Endodermal cell (in vitro differentiated cells): Measurements from ENCODE around the gene PURB. TPM values are rescaled to one million over a fixed set of nuclear protein-coding genes. Genes with fewer than 3 reads are reported as not detected.

Experiments used
- DNase-seq: peaks from one replicate; pipeline ENCODE4 v3.0.0-alpha.2; 2017
- H3K27ac ChIP-seq: 2 replicates; pipeline ENCODE4 v1.5.1; 2013; ENCODE audit warnings: mild to moderate bottlenecking, low read depth, low read length, moderate library complexity
- H3K27me3 ChIP-seq: 2 replicates; pipeline ENCODE4 v1.6.1; 2013; ENCODE audit warnings: mild to moderate bottlenecking, low read length, moderate library complexity; ENCODE audit not compliant: insufficient read depth, control insufficient read depth, poor library complexity, severe bottlenecking
- H3K36me3 ChIP-seq: 2 replicates; pipeline ENCODE4 v1.7.0; 2013; ENCODE audit warnings: mild to moderate bottlenecking, low read length, moderate library complexity; ENCODE audit not compliant: control insufficient read depth, insufficient read depth
- H3K4me1 ChIP-seq: one replicate; pipeline ENCODE4 v1.7.0; 2013; ENCODE audit warnings: low read length; ENCODE audit not compliant: control insufficient read depth, insufficient read depth
- H3K4me3 ChIP-seq: 2 replicates; pipeline ENCODE4 v1.5.1; 2013; ENCODE audit warnings: mild to moderate bottlenecking, low read length, moderate library complexity
- H3K9ac ChIP-seq: 2 replicates; pipeline ENCODE4 v1.6.1; 2013; ENCODE audit warnings: mild to moderate bottlenecking, low read length, moderate library complexity; ENCODE audit not compliant: poor library complexity, severe bottlenecking; ENCODE audit errors: extremely low read depth
- H3K9me3 ChIP-seq: 2 replicates; pipeline ENCODE4 v1.6.1; 2013; ENCODE audit warnings: mild to moderate bottlenecking, low read length, moderate library complexity; ENCODE audit not compliant: control insufficient read depth
- H3K27ac Mint-ChIP-seq: 2 replicates; pipeline ENCODE4 v1.8.0; 2020; ENCODE audit warnings: mixed read lengths
- H3K27me3 Mint-ChIP-seq: 2 replicates; pipeline ENCODE4 v1.8.0; 2021; ENCODE audit warnings: mild to moderate bottlenecking, mixed read lengths; ENCODE audit not compliant: insufficient read depth
- H3K36me3 Mint-ChIP-seq: 2 replicates; pipeline ENCODE4 v1.8.0; 2020; ENCODE audit warnings: low read depth, mixed read lengths
- H3K4me1 Mint-ChIP-seq: 2 replicates; pipeline ENCODE4 v1.8.0; 2020; ENCODE audit warnings: mixed read lengths
- H3K4me3 Mint-ChIP-seq: 2 replicates; pipeline ENCODE4 v1.8.0; 2020; ENCODE audit warnings: mild to moderate bottlenecking, moderate library complexity, mixed read lengths
- H3K9me3 Mint-ChIP-seq: 2 replicates; pipeline ENCODE4 v1.8.0; 2020; ENCODE audit warnings: mild to moderate bottlenecking, mixed read lengths
- CTCF ChIP-seq: fragments of 200-600 bp; sonication (generic); conservative IDR thresholded peaks from 2 replicates; pipeline ENCODE4 v1.5.0; 2021; ENCODE audit warnings: antibody characterized with exemption, mild to moderate bottlenecking
- WGBS, 2 experiments: methylation state at CpG; one replicate each; pipeline versions ENCODE4 v1.1.5 to v1.1.7; 2013; ENCODE audit warnings: missing lambda C conversion rate in 2 of 2, mixed read lengths in 1 of 2; ENCODE audit not compliant: insufficient coverage in 1 of 2, insufficient read length in 1 of 2; 5-methylcytosine and 5-hydroxymethylcytosine counted together
- total RNA-seq, 2 donors: library from RNA; stranded (reverse); fragmentation: NEBNext Ultra II Directional in 1 of 2; extraction: Animal tissue kit (Norgen Biotek cat#: 25700) in 1 of 2; gene quantifications; 2 replicates in 1 of 2; 3 replicates in 1 of 2; pipeline ENCODE4 v1.2.1, GENCODE V29; 2021

The PURB gene
- total RNA-seq, 2 donors from 2014 or later = 24.7 to 29.8 TPM

GRCh38 chr7:44930921-44931320 is 45.6 kb upstream of the PURB start:
- Histone ChIP-seq H3K27ac (no peak overlapping the region), H3K27me3 (no peaks in the 10 kb centered on the region), H3K9me3 (no peaks in the 10 kb centered on the region), H3K4me3 (no peak overlapping the region), H3K4me1 (no peaks in the 10 kb centered on the region), H3K36me3 (no peaks in the 10 kb centered on the region), H3K9ac (no peak overlapping the region)
- no peaks in the 10 kb centered on the region for H3K9me3 Mint-ChIP-seq
- H3K4me3 Mint-ChIP-seq = no peak overlapping the region
- WGBS, 2 experiments = 93 to 94% methylated on average over 3 to 5 of the region's 6 CpGs
- H3K27ac Mint-ChIP-seq = no peak overlapping the region
- H3K36me3 Mint-ChIP-seq = no peaks in the 10 kb centered on the region
- H3K27me3 Mint-ChIP-seq = peaks cover 10% of the 10 kb centered on the region
- TF ChIP-seq CTCF = no peak
- H3K4me1 Mint-ChIP-seq = peaks cover 4% of the 10 kb centered on the region
- DNase-seq = no peak

- WGBS, 2 experiments = 75% methylated on average over 7 of the region's 8 CpGs; no CpG with 5 or more reads in 1 of the 2 experiments
- Mint-ChIP-seq H3K9me3 (peaks cover 10% of the 10 kb centered on the region), H3K36me3 (no peaks in the 10 kb centered on the region), H3K27me3 (peaks cover 17% of the 10 kb centered on the region), H3K4me3 (no peak overlapping the region), H3K4me1 (no peaks in the 10 kb centered on the region), H3K27ac (no peak overlapping the region)
- Histone ChIP-seq H3K27me3 (no peaks in the 10 kb centered on the region), H3K27ac (no peak overlapping the region), H3K4me3 (no peak overlapping the region), H3K9ac (no peak overlapping the region), H3K4me1 (no peaks in the 10 kb centered on the region), H3K9me3 (peaks cover 5% of the 10 kb centered on the region), H3K36me3 (no peaks in the 10 kb centered on the region)
- DNase-seq = no peak
- peak; percentile 5 for TF ChIP-seq CTCF
Observed at GRCh38 chr7:44922351-44922694, 37.0 kb upstream of the PURB start.

- no peak overlapping the region for H3K9ac ChIP-seq
- Mint-ChIP-seq H3K27ac (no peak overlapping the region), H3K4me1 (no peaks in the 10 kb centered on the region), H3K36me3 (no peaks in the 10 kb centered on the region), H3K9me3 (peaks cover 10% of the 10 kb centered on the region), H3K27me3 (peaks cover 16% of the 10 kb centered on the region), H3K4me3 (no peak overlapping the region)
- no peaks in the 10 kb centered on the region for H3K4me1 ChIP-seq
- peaks cover 5% of the 10 kb centered on the region for H3K9me3 ChIP-seq
- H3K36me3 ChIP-seq = no peaks in the 10 kb centered on the region
- H3K27me3 ChIP-seq = no peaks in the 10 kb centered on the region
- whole genome bisulfite sequencing, 2 experiments = 50 to 55% methylated on average over 10 to 14 of the region's 14 CpGs
- DNase-seq = peak; percentile 97
- no peak overlapping the region for H3K27ac ChIP-seq
- TF ChIP-seq CTCF = peak; percentile 85
- no peak overlapping the region for H3K4me3 ChIP-seq
Observed at GRCh38 chr7:44921607-44922350, 36.4 kb upstream of the PURB start.
